ENCODE results near the gene MRPL53. TPM values are rescaled to one million over a fixed set of nuclear protein-coding genes. Genes with fewer than 3 reads are reported as not detected.

MRPL53 gene
- total and polyA plus RNA-seq, 2 of the 8 experiments (the other 6 are each of a cell fraction or from before 2014, with no cell fraction given): 36.6 to 46.3 TPM

DNA sequence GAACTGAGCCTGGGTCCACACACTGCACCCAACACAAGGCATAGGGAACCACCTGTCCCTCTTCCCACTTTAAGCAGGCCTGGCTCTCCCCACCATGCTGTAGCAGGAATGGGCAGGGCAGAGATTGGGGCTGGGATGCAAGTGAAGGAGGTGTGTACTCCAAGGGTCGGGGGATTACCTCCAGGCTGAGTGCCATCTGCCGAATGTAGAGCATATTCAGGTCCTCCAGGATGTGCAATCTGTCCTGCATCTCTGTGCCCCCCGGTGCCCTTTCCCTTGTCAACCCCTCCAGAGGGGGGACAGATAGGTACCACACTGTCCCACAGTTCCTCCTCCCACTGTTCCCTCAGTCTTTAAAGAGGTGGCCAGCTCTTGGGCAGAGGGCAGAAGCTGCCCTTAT, 33.1 kb downstream of the MRPL53 start:
- Histone ChIP-seq H3K9ac (replicated peaks in 1 of 4; ENCODE audit: extremely low read depth in 1 of 4, low read depth in 3 of 4, low read length in 3 of 4) (peak overlapping the region in 2 of 4 experiments; percentile 77; a peak in 2 of 7 replicates), H2AK5ac (ENCODE audit: low read depth, low read length) (no peak overlapping the region), H3K4me2 (ENCODE audit: insufficient read depth in 1 of 2, low read depth in 2 of 2, low read length in 2 of 2) (peak overlapping the region; percentile 68 to 92), H3K23me2 (ENCODE audit: low read depth, low read length) (peaks cover 6% of the 10 kb centered on the region; the same call in 1 of the 2 replicates), H2BK20ac (ENCODE audit: low read length) (no peak overlapping the region), H3K4me3 (ENCODE audit: extremely low read depth in 1 of 4, insufficient read depth in 2 of 4, low read depth in 3 of 4, low read length in 4 of 4) (peak overlapping the region; percentile 69 to 90 (median 80); a peak in 5 of 8 replicates), H3K79me1 (ENCODE audit: low read depth, low read length) (peaks cover 22% of the 10 kb centered on the region), H3K27me3 (replicated peaks in 1 of 4; ENCODE audit: control insufficient read depth in 3 of 4, extremely low read depth in 1 of 4, insufficient read depth in 3 of 4, low read length in 3 of 4) (no peaks in the 10 kb centered on the region; a peak in 1 of 7 replicates), H4K8ac (ENCODE audit: extremely low read depth, insufficient read depth, low read length) (no peak overlapping the region), H3K79me2 (ENCODE audit: control insufficient read depth in 1 of 2, insufficient read depth in 2 of 2, low read length in 2 of 2) (peaks cover 4 to 44% of the 10 kb centered on the region in 2 experiments; a peak in 2 of 4 replicates), H4K20me1 (replicated peaks in 1 of 2; ENCODE audit: control insufficient read depth in 1 of 2, insufficient read depth in 2 of 2, low read length in 2 of 2) (peaks cover 6 to 14% of the 10 kb centered on the region in 2 experiments), H3K23ac (ENCODE audit: insufficient read length) (no peak overlapping the region), H3K4me1 (replicated peaks in 1 of 4; ENCODE audit: control insufficient read depth in 3 of 4, insufficient read depth in 4 of 4, low read length in 3 of 4) (peaks cover 4 to 24% (median 17%) of the 10 kb centered on the region in 4 experiments; a peak in 6 of 7 replicates), H3K36me3 (ENCODE audit: control insufficient read depth in 2 of 4, insufficient read depth in 4 of 4, low read length in 3 of 4) (peaks cover 0 to 5% (median 1%) of the 10 kb centered on the region in 4 experiments; a peak in 1 of 8 replicates), H4K5ac (ENCODE audit: insufficient read length, low read depth, low read length) (no peak overlapping the region), H3K18ac (ENCODE audit: extremely low read depth, low read length) (no peak overlapping the region), H3K9me3 (ENCODE audit: insufficient read depth in 2 of 2, low read depth in 1 of 2, low read length in 1 of 2) (no peaks in the 10 kb centered on the region), H4K91ac (replicated peaks; ENCODE audit: insufficient read length, low read length) (no peak overlapping the region), H2BK12ac (ENCODE audit: low read depth, low read length) (peak overlapping the region; percentile 62; the same call in 1 of the 2 replicates), H3K27ac (ENCODE audit: low read depth, low read length) (no peak overlapping the region), H3K56ac (replicated peaks; ENCODE audit: insufficient read length, low read depth, low read length) (no peak overlapping the region), H2BK15ac (ENCODE audit: low read length) (no peak overlapping the region), H3K14ac (ENCODE audit: insufficient read length) (no peak overlapping the region), H2BK5ac (ENCODE audit: low read depth, low read length) (no peak overlapping the region), H3K4ac (replicated peaks; ENCODE audit: insufficient read length, low read depth, low read length) (no peak overlapping the region), H2AFZ (ENCODE audit: low read length) (no peak overlapping the region), H2BK120ac (replicated peaks; ENCODE audit: low read depth, low read length) (no peak overlapping the region)
- ChIA-PET CTCF (ENCODE audit: partially characterized antibody) (interaction anchor here (0.8 to 3.1 kb wide), 11 partner anchors 8 to 136 kb away, joined by 3 to 16 read pairs (median 3); partner anchors contain the start of gene WBP1), POLR2A (ENCODE audit: partially characterized antibody) (interaction anchor here (0.7 to 3.9 kb wide), 11 partner anchors 8 to 74 kb away, joined by 3 to 66 read pairs (median 15); partner anchors contain the start of genes C2orf81, CCDC142, INO80B and TTC31)
- no peak for DNase-seq (ENCODE audit: low read depth in 1 of 2, low spot score in 2 of 2)
- no peak for FAIRE-seq
- WGBS, 2 experiments (ENCODE audit: extremely low coverage in 1 of 2, insufficient coverage in 1 of 2, insufficient read length in 1 of 2, insufficient replicate concordance in 2 of 2, low coverage in 1 of 2, low lambda C conversion rate in 2 of 2, missing lambda C conversion rate in 1 of 2): 79% methylated on average over 2 of the region's 3 CpGs; no CpG with 5 or more reads in 1 of the 2 experiments
- no peak for TF ChIP-seq CREB1 (IDR thresholded peaks at IDR 0.05)
- TF ChIP-seq POLR2A (IDR thresholded peaks at IDR 0.05; ENCODE audit: control extremely low read depth in 1 of 2, low read depth in 2 of 2, low read length in 2 of 2): no peak
- TF ChIP-seq RXRA (IDR thresholded peaks at IDR 0.05; ENCODE audit: insufficient read depth, low read depth, low read length): no peak
- TF ChIP-seq, protein P1, sequence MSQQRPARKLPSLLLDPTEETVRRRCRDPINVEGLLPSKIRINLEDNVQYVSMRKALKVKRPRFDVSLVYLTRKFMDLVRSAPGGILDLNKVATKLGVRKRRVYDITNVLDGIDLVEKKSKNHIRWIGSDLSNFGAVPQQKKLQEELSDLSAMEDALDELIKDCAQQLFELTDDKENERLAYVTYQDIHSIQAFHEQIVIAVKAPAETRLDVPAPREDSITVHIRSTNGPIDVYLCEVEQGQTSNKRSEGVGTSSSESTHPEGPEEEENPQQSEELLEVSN (IDR thresholded peaks at IDR 0.05): no peak
- no peak for TF ChIP-seq EGR1 (IDR thresholded peaks at IDR 0.05; ENCODE audit: borderline replicate concordance, low read depth, low read length)
- TF ChIP-seq YY1 (IDR thresholded peaks at IDR 0.05; ENCODE audit: low read depth, low read length): no peak
- TF ChIP-seq MAFK (IDR thresholded peaks at IDR 0.05; ENCODE audit: low read depth, low read length): no peak
- TF ChIP-seq ZNF274 (IDR thresholded peaks at IDR 0.05; ENCODE audit: borderline replicate concordance, extremely low read depth, low read length): no peak
- no peak for TF ChIP-seq TEAD4 (IDR thresholded peaks at IDR 0.05; ENCODE audit: low read depth, low read length)
- TF ChIP-seq, protein P2, sequence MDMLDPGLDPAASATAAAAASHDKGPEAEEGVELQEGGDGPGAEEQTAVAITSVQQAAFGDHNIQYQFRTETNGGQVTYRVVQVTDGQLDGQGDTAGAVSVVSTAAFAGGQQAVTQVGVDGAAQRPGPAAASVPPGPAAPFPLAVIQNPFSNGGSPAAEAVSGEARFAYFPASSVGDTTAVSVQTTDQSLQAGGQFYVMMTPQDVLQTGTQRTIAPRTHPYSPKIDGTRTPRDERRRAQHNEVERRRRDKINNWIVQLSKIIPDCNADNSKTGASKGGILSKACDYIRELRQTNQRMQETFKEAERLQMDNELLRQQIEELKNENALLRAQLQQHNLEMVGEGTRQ (IDR thresholded peaks at IDR 0.05; ENCODE audit: low read length): no peak
- no peak for TF ChIP-seq SIX5 (IDR thresholded peaks at IDR 0.05; ENCODE audit: low read depth, low read length)
